Renal cortex interstitium (tissue), 11 donors: ENCODE data around the gene CFAP74. TPM values are rescaled to one million over a fixed set of nuclear protein-coding genes. Genes with fewer than 3 reads are reported as not detected.

Experiments
- DNase-seq, 11 donors: peaks; one replicate each; pipeline ENCODE4 v3.0.0-alpha.2; 2013; ENCODE audit warnings: low read depth in 9 of 11, low spot score in 4 of 11; ENCODE audit errors: extremely low read depth in 1 of 11
- polyA plus RNA-seq, 3 donors: library from polyadenylated mRNA; unstranded; fragments of 120-200 nt; gene quantifications; one replicate each; pipeline ENCODE4 v1.2.1, GENCODE V29; 2013; ENCODE audit not compliant: insufficient read length in 3 of 3

CFAP74 gene
- polyA plus RNA-seq, 3 donors, result 0.52 to 1.2 (median 0.96) TPM

DNA sequence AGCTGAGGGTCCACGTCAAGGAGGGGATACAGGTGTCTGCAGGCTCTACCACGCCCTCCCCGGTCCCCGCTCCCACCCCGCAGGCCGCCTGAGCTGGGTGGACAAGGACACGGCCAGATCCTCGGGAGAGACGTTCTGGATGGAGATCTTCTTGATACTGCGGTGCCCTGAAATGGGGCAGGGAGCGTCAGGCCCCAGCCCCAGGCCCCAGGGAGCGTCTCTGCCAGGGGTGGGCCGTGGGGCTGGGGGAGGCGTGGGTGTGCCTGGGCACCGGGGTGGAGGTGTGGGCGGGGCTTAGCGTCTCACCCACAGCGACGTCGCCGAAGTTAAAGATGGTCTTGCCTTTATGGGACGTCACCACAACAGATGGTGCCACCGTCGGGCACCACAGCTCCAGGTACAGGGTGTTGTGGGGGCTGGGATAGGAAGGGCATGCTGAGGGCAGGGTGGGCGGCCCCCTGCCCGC lies 77.2 kb downstream of the CFAP74 start:
- DNase-seq, result no peak

DNA sequence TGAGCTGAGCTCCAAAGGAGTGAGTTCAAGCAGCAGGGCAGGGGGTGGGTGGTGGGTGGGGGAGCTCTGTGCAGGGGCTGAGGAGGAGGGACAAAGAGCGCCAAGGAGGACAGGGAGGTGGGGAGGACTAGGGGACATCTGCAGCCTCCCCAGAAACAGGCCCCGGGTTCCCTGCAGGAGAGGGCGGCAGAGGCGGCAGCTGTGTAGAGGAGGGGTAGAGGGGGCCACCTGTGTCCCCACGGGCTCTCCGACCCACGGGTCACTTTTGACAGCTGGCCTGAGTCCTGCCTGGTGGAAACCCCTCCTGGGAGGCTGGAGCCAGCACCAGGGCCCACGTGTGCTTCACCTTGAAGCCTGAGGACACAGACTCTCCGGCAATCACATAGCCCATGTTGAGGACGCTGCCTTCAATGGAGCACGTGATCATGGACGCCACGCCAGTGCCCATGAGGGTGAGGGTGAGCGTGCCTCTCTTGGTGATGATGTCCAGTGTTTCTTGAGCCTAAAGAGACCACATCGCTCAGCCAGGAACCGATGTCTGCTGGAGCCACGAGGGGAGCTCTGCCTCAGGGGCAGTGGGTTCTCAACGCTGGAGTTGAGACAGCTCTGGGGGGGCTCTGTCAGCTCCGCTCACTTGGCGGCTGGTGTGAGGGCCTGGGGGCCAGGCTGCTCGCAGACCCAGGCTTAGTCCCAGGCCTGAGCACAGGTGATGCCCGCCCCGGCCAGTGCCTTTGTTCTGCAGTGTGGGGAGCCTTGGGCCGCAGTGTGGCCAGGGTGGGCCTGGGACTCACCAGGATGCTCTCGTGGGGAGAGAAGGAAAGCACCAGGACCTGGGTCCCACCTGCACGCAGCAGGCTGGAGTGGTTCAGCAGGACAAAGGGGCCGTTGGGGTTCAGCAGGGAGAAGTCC lies 77.9 kb downstream of the CFAP74 start:
- no peak for DNase-seq

DNA sequence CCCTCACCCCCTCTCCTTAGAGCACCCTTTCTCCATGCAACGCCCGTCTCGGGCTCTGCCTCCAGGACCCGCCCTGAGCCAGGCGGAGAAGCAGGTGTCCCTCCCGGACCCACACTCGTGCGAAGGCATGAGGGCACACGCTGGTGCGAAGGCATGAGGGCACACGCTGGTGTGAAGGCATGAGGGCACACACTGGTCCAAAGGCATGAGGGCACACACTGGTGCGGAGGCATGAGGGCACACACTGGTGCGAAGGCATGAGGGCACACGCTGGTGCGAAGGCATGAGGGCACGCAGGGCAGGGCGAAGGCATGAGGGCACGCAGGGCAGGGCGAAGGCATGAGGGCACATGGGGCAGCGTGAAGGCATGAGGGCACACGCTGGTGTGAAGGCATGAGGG lies 78.7 kb downstream of the CFAP74 start:
- DNase-seq, result no peak

DNA sequence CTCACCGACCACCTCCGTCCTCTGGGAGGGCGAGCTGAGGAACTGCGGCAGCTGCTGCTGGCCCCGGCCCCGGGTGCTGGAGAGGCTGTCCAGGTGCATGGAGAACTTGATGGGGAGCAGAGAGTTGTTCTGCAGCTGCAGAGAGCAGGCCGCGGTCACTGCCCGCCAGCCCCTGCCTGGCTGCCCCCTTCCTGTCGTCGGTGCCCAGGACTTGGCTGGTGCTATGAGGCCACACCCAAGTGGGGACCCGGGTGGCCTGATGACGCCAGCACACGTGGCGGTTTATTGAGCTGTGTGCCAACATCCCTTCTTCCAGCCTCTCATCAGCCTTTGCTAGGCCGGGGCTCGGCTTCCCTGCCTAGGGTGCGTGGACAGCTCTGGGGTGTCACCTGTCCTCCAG lies 79.2 kb downstream of the CFAP74 start:
- no peak for DNase-seq

- no peak for DNase-seq
These were observed 80.4 kb downstream of the CFAP74 start for GRCh38 chr1:1922956-1923833.

GRCh38 chr1:1922702-1922955 lies 81.0 kb downstream of the CFAP74 start:
- no peak for DNase-seq

GRCh38 chr1:1921901-1922701 lies 81.5 kb downstream of the CFAP74 start:
- DNase-seq, result no peak

GRCh38 chr1:1921459-1921862 lies 82.1 kb downstream of the CFAP74 start:
- DNase-seq, result no peak

GRCh38 chr1:1920608-1921458 lies 82.8 kb downstream of the CFAP74 start:
- no peak for DNase-seq

- no peak for DNase-seq
These were observed 83.5 kb downstream of the CFAP74 start for GRCh38 chr1:1920057-1920607.

- DNase-seq, result peak; percentile 88 to 96 (median 95)
These were observed 84.1 kb downstream of the CFAP74 start for GRCh38 chr1:1919304-1920056.

DNA sequence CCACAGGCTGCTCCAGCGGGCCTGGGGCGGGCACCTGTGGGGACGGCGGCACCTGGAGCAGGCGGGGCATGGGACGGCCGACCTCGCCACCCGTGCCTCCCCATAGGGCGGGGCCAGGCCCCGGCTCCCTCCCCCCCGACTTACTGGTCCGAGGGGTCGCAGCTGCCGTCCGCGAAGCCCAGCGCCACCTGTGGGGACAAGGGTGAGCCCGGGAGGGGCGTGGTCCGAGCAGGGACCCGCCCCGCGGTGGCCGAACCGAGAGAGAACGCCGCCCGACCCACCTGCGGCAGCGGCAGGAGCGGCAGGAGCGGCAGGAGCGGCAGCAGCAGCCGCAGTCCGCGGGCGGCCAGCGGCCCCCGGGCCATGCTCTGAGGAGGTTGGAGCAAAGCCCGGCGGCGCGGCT lies 84.7 kb downstream of the CFAP74 start, which contains the start of gene TMEM52:
TSS of gene TMEM52 (minus strand) at position 379 of the 403 bp plus-strand sequence. CDS start at position 365, 14 bp downstream.
- DNase-seq, result peak in 1 of 11 donors; percentile 50

DNA sequence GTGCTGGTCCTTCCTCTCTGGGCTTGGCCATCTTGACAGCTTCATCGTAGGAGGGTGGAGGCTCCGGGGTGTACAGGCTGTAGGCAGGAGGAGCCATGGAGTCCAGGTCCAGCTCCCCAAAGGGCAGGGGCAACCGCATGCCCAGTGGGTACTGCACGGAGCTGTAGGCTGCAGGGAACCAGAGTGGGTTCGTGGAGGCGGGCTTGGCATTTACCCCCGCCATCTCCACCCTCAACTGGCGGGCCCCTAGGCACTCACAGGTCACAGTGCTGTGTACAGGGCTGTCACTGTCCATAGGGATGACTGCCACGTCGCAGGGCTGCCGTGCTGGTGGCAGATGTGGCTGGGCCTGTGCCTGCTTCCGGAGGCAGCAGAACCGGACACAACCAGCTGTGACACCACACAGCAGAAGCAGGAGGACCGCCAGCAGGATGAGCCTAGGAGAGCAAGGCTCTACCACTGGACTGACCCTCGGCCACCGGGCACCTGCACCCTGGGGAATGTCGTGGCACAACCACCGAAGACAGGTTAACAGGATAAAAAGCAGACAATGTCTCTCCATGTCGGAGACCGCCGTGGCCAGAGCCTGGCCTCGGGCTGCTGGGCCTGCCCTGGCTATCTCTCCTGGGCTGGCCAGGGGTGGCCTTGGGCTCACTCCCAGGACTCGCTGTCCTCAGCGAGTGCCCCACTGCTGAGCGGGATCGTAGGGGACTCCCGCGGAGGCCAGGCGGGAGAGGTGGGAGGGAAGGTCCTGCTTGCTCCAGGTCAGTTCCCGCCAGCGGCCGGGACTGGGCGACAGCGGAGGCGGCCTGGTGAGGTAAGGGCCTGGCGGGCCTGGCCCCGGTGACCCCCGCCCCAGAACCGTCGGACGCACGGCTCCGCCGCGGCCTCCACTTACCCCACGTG lies 85.3 kb downstream of the CFAP74 start:
- DNase-seq, result no peak

DNA sequence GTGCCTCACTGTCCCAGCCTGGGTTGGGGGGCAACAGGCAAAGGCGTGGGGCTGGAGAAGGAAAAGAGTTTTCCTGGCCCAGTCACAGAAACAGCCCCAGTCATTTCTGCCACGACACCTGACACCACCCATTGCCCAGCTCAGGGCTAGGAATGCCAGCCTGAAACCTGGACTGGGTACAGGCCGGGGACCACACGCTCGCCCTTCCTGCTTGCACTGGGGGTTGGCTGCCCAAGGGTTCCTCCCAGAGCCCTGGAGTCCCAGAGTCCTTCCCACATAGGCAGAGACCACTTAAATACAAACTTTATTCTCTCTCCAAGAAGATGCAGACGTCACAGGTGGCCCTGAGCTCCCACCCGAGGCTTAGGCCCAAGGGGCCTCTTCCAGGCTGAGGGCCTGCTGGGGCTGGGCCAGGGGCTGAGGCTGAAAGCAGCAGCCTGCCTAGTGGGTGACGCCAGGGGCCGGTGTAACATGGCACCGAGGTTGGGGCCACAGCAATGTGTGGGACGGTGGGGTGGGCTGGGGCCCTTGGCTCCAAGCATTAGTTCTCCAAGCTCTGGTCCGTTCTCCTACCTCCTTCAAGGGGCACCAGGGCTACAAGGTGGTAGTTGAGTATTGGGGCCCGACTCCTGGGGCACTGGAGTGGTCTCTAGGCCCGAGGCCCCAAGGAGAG lies 86.1 kb downstream of the CFAP74 start:
- no peak for DNase-seq

GRCh38 chr1:1916851-1917251 lies 86.7 kb downstream of the CFAP74 start:
- no peak for DNase-seq
